ENCODE measurements around the gene BAD. TPM values are rescaled to one million over a fixed set of nuclear protein-coding genes. Genes with fewer than 3 reads are reported as not detected.

BAD gene
- polyA plus RNA-seq, 1 donor (not counting 4 experiments of a cell fraction or from before 2014, with no cell fraction given) = 58.3 TPM

GRCh38 chr11:64259533-64260067, 24.9 kb downstream of the BAD start:
- no peak for FAIRE-seq
- H3K79me2 ChIP-seq (ENCODE audit: control insufficient read depth, insufficient read depth, low read length) = peaks cover 16% of the 10 kb centered on the region
- H3K36me3 ChIP-seq (ENCODE audit: control insufficient read depth in 2 of 2, extremely low read depth in 1 of 2, insufficient read depth in 2 of 2, low read length in 2 of 2) = peaks cover 53 to 77% of the 10 kb centered on the region in 2 experiments
- H3K9me3 ChIP-seq (ENCODE audit: control insufficient read depth, low read depth, low read length) = no peaks in the 10 kb centered on the region
- peaks cover 2% of the 10 kb centered on the region for H3K9me1 ChIP-seq (ENCODE audit: control insufficient read depth, extremely low read depth, insufficient read depth, low read length)
- no peaks in the 10 kb centered on the region for H4K20me1 ChIP-seq (ENCODE audit: control insufficient read depth, extremely low read depth, insufficient read depth, low read length)
- no peak overlapping the region for H3K4me3 ChIP-seq (ENCODE audit: control insufficient read depth in 2 of 3, extremely low read depth in 1 of 3, insufficient read depth in 2 of 3, low read depth in 1 of 3, low read length in 3 of 3)
- no peak overlapping the region for H3K27ac ChIP-seq (ENCODE audit: control insufficient read depth, insufficient read depth, low read length)
- H3K27me3 ChIP-seq (ENCODE audit: control insufficient read depth, extremely low read depth, insufficient read depth, low read length) = no peaks in the 10 kb centered on the region
- no peak for TF ChIP-seq CTCF (optimal IDR thresholded peaks at IDR 0.05 in 1 of 3, IDR thresholded peaks at IDR 0.05 in 1 of 3, conservative IDR thresholded peaks at IDR 0.05 in 1 of 3; ENCODE audit: extremely low read depth in 1 of 3, insufficient read depth in 2 of 3, low read length in 3 of 3)
- no peak for TF ChIP-seq EZH2 (IDR thresholded peaks at IDR 0.05; ENCODE audit: low read length)
- no peak overlapping the region for H2AFZ ChIP-seq (ENCODE audit: control insufficient read depth, low read length)
- H3K4me2 ChIP-seq (ENCODE audit: control insufficient read depth, extremely low read depth, insufficient read depth, low read depth, low read length) = no peak overlapping the region
- H3K9ac ChIP-seq (ENCODE audit: control insufficient read depth, extremely low read depth, insufficient read depth, low read length) = no peak overlapping the region
- dilution Hi-C loops (cut with MboI; ENCODE audit: extremely low pct_ligation_motif_present, low sequenced_read_pairs) = no loop called here
- peaks cover 17% of the 10 kb centered on the region for H3K4me1 ChIP-seq (ENCODE audit: control insufficient read depth, extremely low read depth, insufficient read depth, low read length)
- DNase-seq (ENCODE audit: low read depth, low spot score) = no peak

DNA sequence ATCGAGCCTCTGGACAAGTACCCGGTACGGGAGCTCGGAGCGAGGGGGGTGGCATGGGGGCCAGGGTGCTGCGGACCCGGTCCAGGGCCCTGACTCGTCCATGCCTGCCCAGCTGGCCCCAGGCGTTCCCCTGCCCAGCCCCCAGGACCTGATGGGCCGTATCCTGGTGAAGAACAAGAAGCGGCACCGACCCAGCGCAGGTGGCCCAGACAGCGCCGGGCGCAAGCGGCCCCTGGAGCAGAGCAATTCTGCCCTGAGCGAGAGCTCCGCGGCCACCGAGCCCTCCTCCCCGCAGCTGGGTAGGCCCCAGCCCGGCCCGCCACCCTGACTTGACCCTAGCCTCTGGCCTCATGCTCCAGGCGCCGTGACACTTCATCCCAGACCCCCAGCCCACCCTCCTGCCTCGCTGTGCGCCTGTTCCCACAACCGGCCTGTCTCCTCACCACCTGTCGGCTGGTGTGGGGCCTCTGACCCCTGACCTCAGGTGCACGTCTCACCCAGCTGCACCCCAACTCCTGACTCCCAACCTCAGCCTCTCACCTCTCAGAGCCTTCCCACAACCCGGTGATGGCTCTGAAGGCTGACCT, 25.4 kb downstream of the BAD start:
- dilution Hi-C loops (cut with MboI; ENCODE audit: extremely low pct_ligation_motif_present, low sequenced_read_pairs) = no loop called here
- no peak overlapping the region for H3K4me3 ChIP-seq (ENCODE audit: control insufficient read depth in 2 of 3, extremely low read depth in 1 of 3, insufficient read depth in 2 of 3, low read depth in 1 of 3, low read length in 3 of 3)
- no peak for DNase-seq (ENCODE audit: low read depth, low spot score)
- no peaks in the 10 kb centered on the region for H3K27me3 ChIP-seq (ENCODE audit: control insufficient read depth, extremely low read depth, insufficient read depth, low read length)
- no peak overlapping the region for H3K4me2 ChIP-seq (ENCODE audit: control insufficient read depth, extremely low read depth, insufficient read depth, low read depth, low read length)
- TF ChIP-seq EZH2 (IDR thresholded peaks at IDR 0.05; ENCODE audit: low read length) = no peak
- no peak for TF ChIP-seq CTCF (optimal IDR thresholded peaks at IDR 0.05 in 1 of 3, IDR thresholded peaks at IDR 0.05 in 1 of 3, conservative IDR thresholded peaks at IDR 0.05 in 1 of 3; ENCODE audit: extremely low read depth in 1 of 3, insufficient read depth in 2 of 3, low read length in 3 of 3)
- H4K20me1 ChIP-seq (ENCODE audit: control insufficient read depth, extremely low read depth, insufficient read depth, low read length) = no peaks in the 10 kb centered on the region
- peaks cover 2% of the 10 kb centered on the region for H3K9me1 ChIP-seq (ENCODE audit: control insufficient read depth, extremely low read depth, insufficient read depth, low read length)
- FAIRE-seq = no peak
- peaks cover 51 to 72% of the 10 kb centered on the region in 2 experiments for H3K36me3 ChIP-seq (ENCODE audit: control insufficient read depth in 2 of 2, extremely low read depth in 1 of 2, insufficient read depth in 2 of 2, low read length in 2 of 2)
- H2AFZ ChIP-seq (ENCODE audit: control insufficient read depth, low read length) = no peak overlapping the region
- peaks cover 17% of the 10 kb centered on the region for H3K4me1 ChIP-seq (ENCODE audit: control insufficient read depth, extremely low read depth, insufficient read depth, low read length)
- no peak overlapping the region for H3K27ac ChIP-seq (ENCODE audit: control insufficient read depth, insufficient read depth, low read length)
- H3K9ac ChIP-seq (ENCODE audit: control insufficient read depth, extremely low read depth, insufficient read depth, low read length) = no peak overlapping the region
- peaks cover 22% of the 10 kb centered on the region for H3K79me2 ChIP-seq (ENCODE audit: control insufficient read depth, insufficient read depth, low read length)
- H3K9me3 ChIP-seq (ENCODE audit: control insufficient read depth, low read depth, low read length) = no peaks in the 10 kb centered on the region

All from keratinocyte (primary cell).